ENCODE data around the gene FUBP3.

DNA sequence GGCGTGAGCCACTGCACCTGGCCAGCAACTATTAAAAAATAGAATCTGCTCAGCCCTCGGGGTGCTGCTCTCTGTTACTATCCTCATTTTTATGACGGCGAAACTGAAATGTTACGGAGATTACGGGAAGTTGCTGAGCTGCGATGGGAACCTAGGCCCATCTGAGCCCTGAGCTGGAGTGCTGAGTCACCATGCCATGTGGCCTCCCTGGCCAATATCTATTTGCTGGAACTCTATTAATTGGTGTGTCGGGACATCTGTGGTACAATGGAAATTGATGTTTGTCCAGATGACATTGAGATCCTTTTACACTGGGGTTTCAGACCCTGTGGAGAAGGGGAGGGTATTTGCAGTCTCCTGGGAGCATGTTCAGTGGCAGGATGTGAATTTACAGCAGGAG is 93.1 kb downstream of the FUBP3 start:
- TF ChIP-seq, protein P1, sequence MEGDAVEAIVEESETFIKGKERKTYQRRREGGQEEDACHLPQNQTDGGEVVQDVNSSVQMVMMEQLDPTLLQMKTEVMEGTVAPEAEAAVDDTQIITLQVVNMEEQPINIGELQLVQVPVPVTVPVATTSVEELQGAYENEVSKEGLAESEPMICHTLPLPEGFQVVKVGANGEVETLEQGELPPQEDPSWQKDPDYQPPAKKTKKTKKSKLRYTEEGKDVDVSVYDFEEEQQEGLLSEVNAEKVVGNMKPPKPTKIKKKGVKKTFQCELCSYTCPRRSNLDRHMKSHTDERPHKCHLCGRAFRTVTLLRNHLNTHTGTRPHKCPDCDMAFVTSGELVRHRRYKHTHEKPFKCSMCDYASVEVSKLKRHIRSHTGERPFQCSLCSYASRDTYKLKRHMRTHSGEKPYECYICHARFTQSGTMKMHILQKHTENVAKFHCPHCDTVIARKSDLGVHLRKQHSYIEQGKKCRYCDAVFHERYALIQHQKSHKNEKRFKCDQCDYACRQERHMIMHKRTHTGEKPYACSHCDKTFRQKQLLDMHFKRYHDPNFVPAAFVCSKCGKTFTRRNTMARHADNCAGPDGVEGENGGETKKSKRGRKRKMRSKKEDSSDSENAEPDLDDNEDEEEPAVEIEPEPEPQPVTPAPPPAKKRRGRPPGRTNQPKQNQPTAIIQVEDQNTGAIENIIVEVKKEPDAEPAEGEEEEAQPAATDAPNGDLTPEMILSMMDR (IDR thresholded peaks at IDR 0.05), result no peak
- no peak for TF ChIP-seq POLR2A (IDR thresholded peaks at IDR 0.05)
